Tibial artery (tissue), 4 donors: ENCODE data around the gene HHIP.

Source experiments
- DNase-seq, 2 donors: peaks; one replicate each; pipeline ENCODE4 v3.0.0-alpha.2; 2019
- H3K27ac ChIP-seq, 2 donors: fragments of 200-600 bp; sonication (generic) in 1 of 2; 1 replicate in 1 of 2; 2 replicates in 1 of 2; pipeline ENCODE4 v1.5.1; 2018 to 2019; ENCODE audit warnings: mild to moderate bottlenecking in 1 of 2
- H3K27me3 ChIP-seq, 2 donors: fragments of 200-600 bp; sonication (generic) in 1 of 2; one replicate each; pipeline versions ENCODE4 v1.5.1 to v1.6.0; 2016 to 2019
- H3K36me3 ChIP-seq, 3 donors: fragments of 200-600 bp; sonication (generic) in 2 of 3; one replicate each; pipeline ENCODE4 v1.5.1; 2016 to 2019; ENCODE audit warnings: mild to moderate bottlenecking in 2 of 3
- H3K4me1 ChIP-seq, 4 donors: fragments of 200-600 bp; sonication (generic) in 2 of 4; 1 replicate in 3 of 4; 2 replicates in 1 of 4; pipeline ENCODE4 v1.5.1; 2016 to 2019
- H3K4me3 ChIP-seq, 2 donors: fragments of 200-600 bp; sonication (generic) in 1 of 2; 1 replicate in 1 of 2; 2 replicates in 1 of 2; pipeline ENCODE4 v1.5.1; 2018 to 2019; ENCODE audit warnings: mild to moderate bottlenecking in 2 of 2
- H3K9me3 ChIP-seq, 3 donors: fragments of 200-600 bp; sonication (generic) in 1 of 3; one replicate each; pipeline ENCODE4 v1.5.1; 2016 to 2019
- intact Hi-C: fragments of 100-400 bp; cut with DNase I; formaldehyde crosslinking; loops from one replicate; pipeline ENCODE4 v1.15.0; 2023; ENCODE audit warnings: low total_unique reads
- TF ChIP-seq, protein P1 (sequence below), 2 experiments: fragments of 200-600 bp in 1 of 2; fragments of 450-650 bp in 1 of 2; IDR thresholded peaks; one replicate each; pipeline ENCODE4 v1.5.1; 2017 to 2019; ENCODE audit warnings: antibody characterized with exemption in 2 of 2, mild to moderate bottlenecking in 1 of 2, moderate library complexity in 1 of 2

HHIP gene

DNA sequence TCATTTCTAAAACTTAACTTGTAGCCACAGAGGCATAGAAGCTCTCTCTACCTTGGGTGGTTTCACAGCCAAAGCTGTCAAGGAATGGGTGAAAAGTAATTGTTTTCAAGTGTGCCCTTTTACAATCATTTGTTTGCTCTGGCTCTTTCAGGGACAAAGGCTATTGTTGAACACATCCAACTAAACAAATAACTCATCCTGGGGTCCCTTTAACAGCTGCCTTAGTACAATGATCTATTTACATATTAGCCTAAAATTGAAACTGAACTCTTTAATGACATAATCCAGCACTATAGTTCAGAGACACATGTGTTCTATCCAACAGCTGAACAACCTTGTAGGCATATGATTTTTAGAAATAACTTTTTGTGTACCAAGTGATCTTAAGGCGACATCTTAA, 3.7 kb downstream of the HHIP start:
- peaks cover 0 to 15% of the 10 kb centered on the region in 2 donors for H3K27me3 ChIP-seq
- peaks cover 0 to 25% (median 13%) of the 10 kb centered on the region in 4 donors for H3K4me1 ChIP-seq
- DNase-seq, result no peak
- intact Hi-C loops, result no loop called here
- H3K27ac ChIP-seq, result no peak overlapping the region
- no peaks in the 10 kb centered on the region for H3K9me3 ChIP-seq
- no peak overlapping the region for H3K4me3 ChIP-seq
- TF ChIP-seq, protein P1, sequence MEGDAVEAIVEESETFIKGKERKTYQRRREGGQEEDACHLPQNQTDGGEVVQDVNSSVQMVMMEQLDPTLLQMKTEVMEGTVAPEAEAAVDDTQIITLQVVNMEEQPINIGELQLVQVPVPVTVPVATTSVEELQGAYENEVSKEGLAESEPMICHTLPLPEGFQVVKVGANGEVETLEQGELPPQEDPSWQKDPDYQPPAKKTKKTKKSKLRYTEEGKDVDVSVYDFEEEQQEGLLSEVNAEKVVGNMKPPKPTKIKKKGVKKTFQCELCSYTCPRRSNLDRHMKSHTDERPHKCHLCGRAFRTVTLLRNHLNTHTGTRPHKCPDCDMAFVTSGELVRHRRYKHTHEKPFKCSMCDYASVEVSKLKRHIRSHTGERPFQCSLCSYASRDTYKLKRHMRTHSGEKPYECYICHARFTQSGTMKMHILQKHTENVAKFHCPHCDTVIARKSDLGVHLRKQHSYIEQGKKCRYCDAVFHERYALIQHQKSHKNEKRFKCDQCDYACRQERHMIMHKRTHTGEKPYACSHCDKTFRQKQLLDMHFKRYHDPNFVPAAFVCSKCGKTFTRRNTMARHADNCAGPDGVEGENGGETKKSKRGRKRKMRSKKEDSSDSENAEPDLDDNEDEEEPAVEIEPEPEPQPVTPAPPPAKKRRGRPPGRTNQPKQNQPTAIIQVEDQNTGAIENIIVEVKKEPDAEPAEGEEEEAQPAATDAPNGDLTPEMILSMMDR (IDR thresholded peaks at IDR 0.05), result no peak
- no peaks in the 10 kb centered on the region for H3K36me3 ChIP-seq

DNA sequence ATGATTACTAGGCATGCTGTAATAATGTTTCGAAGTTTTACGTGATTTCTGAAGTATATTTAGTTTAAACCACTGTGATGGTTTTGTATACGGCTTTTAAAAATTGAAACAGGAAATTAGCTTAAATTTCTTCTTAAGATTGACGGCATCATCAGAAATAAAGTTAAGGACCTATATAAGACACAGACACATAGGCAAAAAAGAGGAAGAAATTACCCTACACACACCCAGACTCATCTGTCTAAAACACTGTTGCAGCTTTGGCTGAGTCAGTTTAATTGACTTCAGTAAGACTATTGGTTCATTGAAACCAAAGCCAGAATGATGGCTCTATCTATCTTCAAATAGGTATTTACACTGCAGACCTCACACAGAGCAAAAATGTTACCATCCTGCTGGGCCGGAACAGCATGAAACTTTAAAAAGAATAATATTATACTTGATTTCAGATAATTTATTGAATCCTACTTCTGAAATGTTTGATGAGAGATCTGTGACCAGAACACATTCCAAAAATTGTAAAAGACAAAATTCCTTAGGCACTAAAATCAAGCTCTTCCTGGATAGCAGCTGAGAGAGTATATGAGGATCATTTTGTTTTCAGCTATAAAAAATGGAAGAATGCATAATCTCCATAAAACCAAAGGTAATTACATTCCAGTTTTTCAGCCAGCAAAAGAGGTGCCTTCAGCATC, 4.5 kb downstream of the HHIP start:
- intact Hi-C loops, result no loop called here
- Histone ChIP-seq H3K4me3 (no peak overlapping the region), H3K4me1 (peaks cover 0 to 21% (median 11%) of the 10 kb centered on the region in 4 donors), H3K27me3 (peaks cover 0 to 15% of the 10 kb centered on the region in 2 donors), H3K9me3 (no peaks in the 10 kb centered on the region), H3K36me3 (no peaks in the 10 kb centered on the region), H3K27ac (no peak overlapping the region)
- TF ChIP-seq, protein P1 (IDR thresholded peaks at IDR 0.05), result no peak
- DNase-seq, result no peak

DNA sequence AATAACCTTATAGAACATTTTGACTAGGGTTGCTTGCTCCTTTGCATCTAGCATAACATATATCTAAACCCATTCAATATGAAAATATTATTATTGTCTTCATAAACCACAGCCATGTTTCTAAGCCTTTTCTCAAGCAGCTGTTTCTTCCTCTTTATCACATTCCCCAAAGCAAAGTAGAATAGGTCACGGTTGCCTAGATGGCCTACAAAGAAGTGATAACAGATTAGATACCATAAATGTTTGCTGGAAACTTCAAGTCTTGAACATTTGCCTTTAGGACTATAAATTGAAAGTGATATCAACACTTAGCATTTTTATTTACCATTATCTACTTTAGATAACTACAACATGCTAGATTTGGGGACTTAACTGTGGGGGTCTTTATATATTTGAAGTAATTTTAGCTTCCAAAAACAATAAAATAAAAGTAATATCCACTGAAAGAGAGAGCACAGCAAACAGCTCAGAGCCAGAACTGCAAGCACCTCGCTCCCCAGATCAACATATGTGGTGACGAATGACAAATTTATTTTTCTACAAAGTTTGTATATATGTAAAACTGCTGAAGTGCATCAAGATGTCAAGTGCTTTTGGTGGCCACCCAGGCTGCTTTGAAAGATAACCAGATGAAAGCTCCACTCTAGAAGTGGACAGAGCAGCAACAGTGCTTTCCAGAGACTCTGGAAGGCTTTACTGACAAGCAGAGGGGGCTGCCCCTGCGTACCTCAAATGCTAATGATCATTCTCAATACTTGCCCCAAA, 8.0 kb downstream of the HHIP start:
- intact Hi-C loops, result no loop called here
- Histone ChIP-seq H3K9me3 (no peaks in the 10 kb centered on the region), H3K27ac (no peak overlapping the region), H3K4me3 (no peak overlapping the region), H3K36me3 (no peaks in the 10 kb centered on the region), H3K4me1 (no peaks in the 10 kb centered on the region), H3K27me3 (peaks cover 0 to 9% of the 10 kb centered on the region in 2 donors)
- no peak for DNase-seq
- TF ChIP-seq, protein P1 (IDR thresholded peaks at IDR 0.05), result no peak

DNA sequence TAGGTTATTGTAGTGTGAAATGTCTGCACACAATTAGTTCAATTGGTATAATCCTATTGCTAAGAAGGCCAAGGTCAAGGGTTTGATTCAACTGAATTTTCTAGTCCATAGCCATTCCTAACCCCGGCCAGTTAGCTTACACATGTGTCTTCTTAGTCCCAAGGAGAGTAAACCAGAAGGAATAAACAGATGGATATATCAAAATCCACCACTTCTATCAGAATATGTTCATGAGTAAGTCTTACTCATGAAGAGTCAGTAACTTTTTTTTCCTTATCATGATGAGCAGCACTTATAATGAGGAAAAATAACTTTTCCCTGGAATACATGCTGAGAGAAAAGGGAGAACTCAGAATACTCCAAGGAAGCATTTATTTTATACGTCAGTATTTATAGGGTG, 9.5 kb downstream of the HHIP start:
- Histone ChIP-seq H3K36me3 (no peaks in the 10 kb centered on the region), H3K27me3 (no peaks in the 10 kb centered on the region), H3K27ac (no peak overlapping the region), H3K4me1 (no peaks in the 10 kb centered on the region), H3K4me3 (no peak overlapping the region), H3K9me3 (no peaks in the 10 kb centered on the region)
- TF ChIP-seq, protein P1 (IDR thresholded peaks at IDR 0.05), result no peak
- DNase-seq, result no peak
- intact Hi-C loops, result no loop called here

DNA sequence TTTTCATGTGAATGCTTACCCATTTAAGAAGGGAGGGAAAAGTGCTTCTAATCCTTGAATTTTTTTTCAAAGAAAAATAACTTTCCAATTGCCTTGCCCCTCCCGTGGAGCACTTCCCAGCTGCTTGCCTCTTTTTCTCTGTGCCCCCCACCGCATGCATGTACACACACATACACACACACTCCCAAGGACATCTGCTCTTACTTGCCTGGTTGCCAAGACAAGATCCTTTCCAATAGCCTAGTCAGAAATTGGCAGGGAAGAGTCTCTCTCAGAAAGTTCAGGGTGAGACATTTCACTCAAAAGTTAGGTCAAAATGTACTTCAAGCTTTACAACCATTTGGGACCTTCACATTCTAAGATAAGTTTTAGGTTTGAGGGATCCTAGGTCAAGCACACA, 10.9 kb downstream of the HHIP start:
- no peaks in the 10 kb centered on the region for H3K4me1 ChIP-seq
- no peaks in the 10 kb centered on the region for H3K36me3 ChIP-seq
- no peaks in the 10 kb centered on the region for H3K27me3 ChIP-seq
- H3K9me3 ChIP-seq, result no peaks in the 10 kb centered on the region
- intact Hi-C loops, result no loop called here
- H3K27ac ChIP-seq, result no peak overlapping the region
- H3K4me3 ChIP-seq, result no peak overlapping the region
- TF ChIP-seq, protein P1 (IDR thresholded peaks at IDR 0.05), result no peak
- no peak for DNase-seq
